A673 (cell line): ENCODE results near the gene CNTN5. TPM values are rescaled to one million over a fixed set of nuclear protein-coding genes. Genes with fewer than 3 reads are reported as not detected.

Experiments used
- BruUV-seq: library from RNA; stranded (reverse); fragments of 400-500 nt; replicated peaks from 2 replicates; lab custom pipeline; 2021; lab: Mats Ljungman, UMichigan
- CTCF ChIA-PET: fragments of 300-600 bp; sonication (Branson Sonifier 250); formaldehyde crosslinking; loops from one replicate; lab custom pipeline; 2022; ENCODE audit warnings: antibody characterized with exemption; lab: Charles Lee
- POLR2A ChIA-PET: fragments of 300-600 bp; sonication (Branson Sonifier 250); formaldehyde crosslinking; loops from one replicate; lab custom pipeline; 2022; ENCODE audit warnings: antibody characterized with exemption; ENCODE audit not compliant: low non-redundant PET; lab: Charles Lee
- DNase-seq: peaks from one replicate; pipeline ENCODE4 v3.0.0-alpha.2; 2015; ENCODE audit warnings: low spot score
- H3K27ac ChIP-seq: fragments of 200-600 bp; sonication (generic); 2 replicates; pipeline ENCODE4 v1.5.1; 2016; ENCODE audit warnings: mixed run types, low read depth, mild to moderate bottlenecking, mixed read lengths, antibody characterized with exemption, low read length; ENCODE audit not compliant: poor library complexity, severe bottlenecking
- H3K27me3 ChIP-seq: fragments of 200-600 bp; sonication (generic); replicated peaks from 2 replicates; pipeline ENCODE4 v1.6.1; 2017; ENCODE audit warnings: mixed run types, low read depth, mild to moderate bottlenecking, mixed read lengths, antibody characterized with exemption, low read length; ENCODE audit not compliant: insufficient read depth, poor library complexity
- H3K36me3 ChIP-seq: fragments of 200-600 bp; sonication (generic); 2 replicates; pipeline ENCODE4 v1.6.1; 2016; ENCODE audit warnings: mixed run types, mild to moderate bottlenecking, mixed read lengths, antibody characterized with exemption, low read length; ENCODE audit not compliant: insufficient read depth, poor library complexity, severe bottlenecking
- H3K4me1 ChIP-seq: fragments of 200-600 bp; sonication (generic); 2 replicates; pipeline ENCODE4 v1.6.1; 2017; ENCODE audit warnings: mixed run types, mild to moderate bottlenecking, mixed read lengths, antibody characterized with exemption, low read length; ENCODE audit not compliant: insufficient read depth, poor library complexity, severe bottlenecking
- H3K4me3 ChIP-seq: fragments of 200-600 bp; sonication (generic); 2 replicates; pipeline ENCODE4 v1.5.1; 2016; ENCODE audit warnings: low read depth, mixed run types, mild to moderate bottlenecking, mixed read lengths, low read length; ENCODE audit not compliant: poor library complexity, severe bottlenecking
- H3K9me3 ChIP-seq: fragments of 200-600 bp; sonication (generic); 2 replicates; pipeline ENCODE4 v1.6.1; 2016; ENCODE audit warnings: mixed run types, low read depth, mild to moderate bottlenecking, mixed read lengths, antibody characterized with exemption, low read length; ENCODE audit not compliant: poor library complexity, severe bottlenecking
- EZH2 ChIP-seq: fragments of 200-600 bp; sonication (generic); IDR thresholded peaks from 2 replicates; pipeline ENCODE4 v1.6.1; 2017; ENCODE audit warnings: borderline replicate concordance, low read depth, mild to moderate bottlenecking, mixed read lengths, antibody characterized with exemption, low read length; ENCODE audit not compliant: poor library complexity, severe bottlenecking
- intact Hi-C: fragments of 100-400 bp; cut with micrococcal nuclease; formaldehyde crosslinking; loops from one replicate; pipeline ENCODE4 v1.10.0; 2022; ENCODE audit not compliant: unreplicated experiment
- total RNA-seq: library from RNA; stranded (reverse); gene quantifications from 2 replicates; pipeline ENCODE4 v1.2.3, GENCODE V29; 2021
- TF ChIP-seq, protein P1 (sequence below): fragments of 300-800, 200-600 bp; sonication (generic); conservative IDR thresholded peaks from 2 replicates; pipeline ENCODE4 v1.5.1; 2017; ENCODE audit warnings: low read depth, mild to moderate bottlenecking, antibody characterized with exemption, low read length, moderate library complexity, mixed read lengths

Gene CNTN5
- total RNA-seq, 1 experiment from 2014 or later = 0.80 TPM

- intact Hi-C loops = no loop called here
- Histone ChIP-seq H3K27ac (no peak overlapping the region), H3K9me3 (peaks cover 9% of the 10 kb centered on the region), H3K4me1 (no peaks in the 10 kb centered on the region), H3K36me3 (no peaks in the 10 kb centered on the region), H3K27me3 (no peaks in the 10 kb centered on the region), H3K4me3 (no peak overlapping the region)
- ChIA-PET CTCF (no interaction called here), POLR2A (interaction anchor here (0.7 kb wide), 1 partner anchor 873 kb away, joined by 5 read pairs; no protein-coding TSS in a partner anchor)
- TF ChIP-seq EZH2 = no peak
- TF ChIP-seq, protein P1, sequence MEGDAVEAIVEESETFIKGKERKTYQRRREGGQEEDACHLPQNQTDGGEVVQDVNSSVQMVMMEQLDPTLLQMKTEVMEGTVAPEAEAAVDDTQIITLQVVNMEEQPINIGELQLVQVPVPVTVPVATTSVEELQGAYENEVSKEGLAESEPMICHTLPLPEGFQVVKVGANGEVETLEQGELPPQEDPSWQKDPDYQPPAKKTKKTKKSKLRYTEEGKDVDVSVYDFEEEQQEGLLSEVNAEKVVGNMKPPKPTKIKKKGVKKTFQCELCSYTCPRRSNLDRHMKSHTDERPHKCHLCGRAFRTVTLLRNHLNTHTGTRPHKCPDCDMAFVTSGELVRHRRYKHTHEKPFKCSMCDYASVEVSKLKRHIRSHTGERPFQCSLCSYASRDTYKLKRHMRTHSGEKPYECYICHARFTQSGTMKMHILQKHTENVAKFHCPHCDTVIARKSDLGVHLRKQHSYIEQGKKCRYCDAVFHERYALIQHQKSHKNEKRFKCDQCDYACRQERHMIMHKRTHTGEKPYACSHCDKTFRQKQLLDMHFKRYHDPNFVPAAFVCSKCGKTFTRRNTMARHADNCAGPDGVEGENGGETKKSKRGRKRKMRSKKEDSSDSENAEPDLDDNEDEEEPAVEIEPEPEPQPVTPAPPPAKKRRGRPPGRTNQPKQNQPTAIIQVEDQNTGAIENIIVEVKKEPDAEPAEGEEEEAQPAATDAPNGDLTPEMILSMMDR = no peak
- no peak for DNase-seq
- no TSS peak for BruUV-seq
Measured at GRCh38 chr11:100404907-100405306, 1384.2 kb downstream of the CNTN5 start.
